CD4-positive, alpha-beta T cell treated with Interleukin-15 for 1 hour (primary cell): Measurements from ENCODE around the gene SLC35C1.

Experiments used
- DNase-seq: peaks from one replicate; pipeline ENCODE4 v3.0.0-alpha.2; 2020

The SLC35C1 gene

DNA sequence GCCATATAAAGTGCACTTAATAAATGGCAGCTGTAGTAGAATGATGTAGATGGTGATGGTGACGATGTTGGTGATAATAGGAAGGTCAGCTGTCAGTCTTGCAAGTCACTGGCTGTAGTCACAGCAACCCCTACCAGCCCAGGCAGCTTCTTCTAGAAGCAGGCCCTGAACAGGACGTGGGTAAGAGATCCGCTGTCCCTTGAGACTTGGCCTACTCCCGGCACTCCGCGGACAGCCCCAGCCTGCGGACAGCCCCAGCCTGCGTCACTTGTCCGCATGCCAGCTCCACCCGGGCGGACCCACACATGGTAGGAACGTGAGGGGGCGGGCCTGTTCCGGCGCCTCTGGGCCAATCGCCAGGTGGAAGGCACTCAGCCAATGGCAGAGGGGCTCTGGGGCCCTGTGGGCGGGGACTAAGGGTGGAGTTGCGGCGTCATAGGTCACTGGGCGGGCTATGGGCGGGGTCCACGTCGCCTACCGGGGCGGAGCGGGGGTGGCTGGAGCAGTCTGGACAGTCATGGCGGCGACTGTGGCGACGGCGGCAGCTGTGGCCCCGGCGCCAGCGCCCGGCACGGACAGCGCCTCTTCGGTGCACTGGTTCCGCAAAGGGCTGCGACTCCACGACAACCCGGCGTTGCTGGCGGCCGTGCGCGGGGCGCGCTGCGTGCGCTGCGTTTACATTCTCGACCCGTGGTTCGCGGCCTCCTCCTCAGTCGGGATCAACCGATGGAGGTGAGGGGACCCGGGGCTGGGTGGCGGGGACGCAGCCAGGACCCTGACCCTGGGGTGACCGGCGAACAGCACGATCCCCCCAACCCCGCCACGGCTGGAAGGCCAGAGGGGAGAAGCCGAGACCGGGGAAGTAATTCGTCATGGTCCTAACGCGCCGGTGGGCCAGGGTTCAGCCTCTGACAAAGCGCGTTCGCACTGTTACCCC lies 42.3 kb downstream of the SLC35C1 start, which contains the start of gene CRY2:
TSS of gene CRY2 (plus strand) at position 502 of the 937 bp plus-strand sequence. CDS start at position 518, 16 bp downstream.
- peak; percentile 99 for DNase-seq

DNA sequence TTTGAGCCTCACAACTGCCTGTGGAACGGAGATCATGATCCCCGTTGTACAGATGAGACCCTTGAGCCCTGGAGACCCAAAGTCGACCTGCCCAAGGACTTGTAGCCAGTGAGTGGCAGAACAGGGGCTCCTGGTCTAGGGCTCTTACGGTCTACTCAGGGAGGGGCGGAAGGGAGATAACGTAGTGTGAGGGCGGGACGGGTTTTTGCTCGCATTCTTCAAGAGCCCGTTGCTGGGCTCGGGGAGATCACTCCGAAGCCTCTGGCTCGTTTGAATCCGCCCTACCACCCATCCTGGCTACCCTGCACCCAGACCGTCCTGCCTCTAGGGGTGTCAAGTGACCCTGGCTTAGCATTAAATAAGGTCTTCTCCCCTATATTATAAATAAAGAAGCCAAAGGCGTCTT lies 43.0 kb downstream of the SLC35C1 start:
- peak; percentile 55 for DNase-seq

DNA sequence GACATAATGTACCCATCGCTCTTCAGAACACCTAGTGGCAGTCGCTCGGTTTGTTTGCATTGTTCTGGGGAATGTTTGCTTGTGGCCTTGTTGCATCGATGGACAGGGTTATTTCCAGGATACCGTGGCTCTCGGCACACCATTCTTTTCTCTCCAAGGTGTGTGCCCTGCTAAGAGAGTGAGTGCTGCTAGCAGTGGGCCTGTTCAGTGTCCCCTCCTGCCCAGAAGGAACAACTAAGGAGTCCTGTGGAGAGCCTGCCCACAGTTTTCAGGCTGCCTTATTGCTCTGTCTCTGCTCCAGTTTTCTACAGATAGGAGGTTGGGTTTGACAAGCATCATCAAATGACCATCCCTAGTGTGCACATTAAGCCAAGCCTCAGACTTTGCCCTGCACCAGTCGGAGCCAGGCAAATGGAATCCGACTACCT lies 43.7 kb downstream of the SLC35C1 start:
- no peak for DNase-seq

DNA sequence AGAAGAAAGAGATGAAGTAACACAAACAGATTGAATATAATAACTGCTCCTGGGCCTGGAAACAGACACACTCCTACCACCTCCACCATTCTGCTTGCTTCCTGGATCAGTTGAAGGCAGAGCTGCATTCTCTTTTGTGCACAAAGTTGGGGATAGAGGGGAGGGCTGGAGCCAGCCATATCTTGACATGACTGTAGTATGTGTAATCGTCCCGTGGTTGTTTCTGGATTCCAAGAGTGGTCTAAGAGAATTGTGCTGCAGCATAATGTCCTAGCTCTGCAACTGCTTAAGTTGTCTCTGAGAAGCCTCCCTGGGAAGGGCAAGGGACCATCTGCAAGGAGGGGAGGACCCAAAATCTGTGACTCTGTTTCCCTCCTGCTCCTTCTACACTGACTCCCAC lies 45.5 kb downstream of the SLC35C1 start:
- DNase-seq, result no peak

DNA sequence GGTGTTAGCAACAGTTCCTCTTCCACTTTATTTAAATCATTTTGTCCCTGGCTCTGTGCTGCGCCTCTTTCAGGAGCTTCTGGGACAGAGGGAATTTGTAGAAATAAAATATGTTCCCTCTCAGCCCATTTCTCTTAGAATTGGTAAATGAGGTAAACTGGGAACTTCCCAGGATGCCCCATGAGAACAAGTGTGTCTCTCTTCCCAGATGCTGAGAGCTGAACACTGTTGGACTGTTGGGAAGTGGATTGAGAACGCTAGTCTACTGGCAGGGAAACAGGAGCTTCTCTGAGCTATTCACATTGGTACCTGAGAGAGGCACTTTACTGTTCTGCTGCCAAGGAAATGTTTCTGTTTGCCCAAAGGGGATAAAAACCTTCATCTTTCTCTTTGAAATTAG lies 46.3 kb downstream of the SLC35C1 start:
- no peak for DNase-seq

DNA sequence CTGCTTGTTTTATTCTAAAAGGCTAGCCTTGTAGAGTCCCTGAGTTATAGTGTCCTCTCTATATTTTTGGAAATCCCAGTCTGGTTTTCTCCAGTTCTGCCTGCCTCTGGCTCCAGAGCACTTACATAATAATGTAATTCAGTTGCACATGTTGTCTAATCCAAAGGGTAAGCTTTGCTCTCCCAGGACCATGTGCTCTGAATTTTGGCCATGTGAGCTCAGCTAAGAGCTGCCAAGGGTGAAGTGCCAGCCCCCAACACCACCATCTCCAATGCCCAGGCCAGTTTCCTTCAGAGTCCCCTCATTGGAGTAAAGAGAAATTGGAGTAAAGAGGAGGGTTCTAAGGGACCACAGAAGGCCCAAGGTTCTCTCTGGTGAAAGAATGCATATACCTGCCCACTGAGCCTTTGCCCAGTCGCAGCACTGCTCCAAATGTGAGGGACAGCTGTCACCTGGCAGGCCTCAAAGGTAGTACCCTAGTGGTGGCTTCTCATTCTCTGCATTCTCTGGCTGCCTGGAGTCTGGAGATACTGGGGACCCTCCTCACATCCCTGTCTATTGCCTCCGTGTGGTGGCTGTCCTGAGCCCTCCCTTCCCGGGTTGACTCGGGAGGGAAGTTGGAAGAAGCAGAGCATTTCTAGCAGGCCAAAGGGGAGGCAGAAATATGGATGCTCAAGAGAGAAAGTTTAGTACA lies 47.2 kb downstream of the SLC35C1 start:
- no peak for DNase-seq

DNA sequence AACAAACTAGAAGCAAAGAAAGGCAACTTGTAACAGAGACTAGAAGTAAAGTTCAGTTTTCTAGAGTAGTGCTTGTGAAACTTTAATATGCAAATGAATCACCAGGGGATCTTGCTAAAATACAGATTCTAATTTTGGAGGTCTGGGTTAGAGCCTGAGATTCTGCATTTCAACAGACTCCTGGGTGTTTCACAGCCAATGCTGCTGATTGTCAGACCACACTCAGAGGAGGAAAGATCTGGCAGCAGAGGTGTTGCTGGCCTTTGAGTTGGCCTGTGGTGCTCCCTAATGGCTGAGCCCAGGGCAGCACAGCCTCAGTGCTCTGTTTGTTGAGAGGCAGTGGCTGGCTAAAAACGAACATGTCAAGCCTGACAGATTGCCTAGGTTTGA lies 47.8 kb downstream of the SLC35C1 start:
- no peak for DNase-seq

DNA sequence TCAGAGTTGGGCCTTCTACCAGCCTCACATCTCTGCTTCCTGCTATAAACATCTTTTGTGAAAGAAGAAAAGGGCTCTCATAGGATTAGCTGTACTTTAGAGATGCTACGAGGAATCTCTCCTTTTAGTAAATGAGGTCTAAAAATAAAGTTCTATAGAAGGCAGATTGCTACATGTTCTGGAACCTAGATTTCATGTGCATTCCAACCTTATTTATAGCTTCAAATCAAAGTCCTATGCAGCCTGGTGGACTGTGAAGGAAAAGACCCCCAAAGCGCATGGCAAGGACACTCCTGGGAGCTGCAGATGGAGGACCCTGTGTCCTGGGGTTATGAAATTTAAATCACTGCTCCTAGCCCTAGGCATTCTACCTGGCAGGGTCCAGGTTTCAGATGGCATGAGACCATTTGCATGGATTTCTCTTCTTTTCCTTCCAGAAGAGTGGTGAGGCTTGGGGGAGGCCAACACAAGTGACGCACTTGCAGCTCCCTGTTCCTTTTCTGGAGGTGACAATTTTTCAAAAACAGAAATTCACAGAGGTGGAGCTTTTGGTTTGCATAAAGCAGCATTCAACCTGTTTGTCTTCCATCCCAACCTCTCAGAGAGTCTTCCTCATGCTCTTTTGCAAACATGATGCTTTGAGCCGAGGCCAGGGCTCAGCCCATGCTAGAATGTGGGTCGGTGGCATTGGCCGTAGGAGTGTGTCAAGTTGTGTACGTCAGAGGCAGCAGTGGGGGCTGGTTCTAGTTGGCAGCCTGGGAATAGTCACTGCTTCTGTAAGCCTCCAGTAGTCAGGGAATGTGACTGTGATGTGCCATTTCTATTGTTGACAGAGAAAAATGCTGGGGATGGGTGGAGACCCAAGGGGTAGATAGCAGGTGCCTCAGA lies 48.6 kb downstream of the SLC35C1 start:
- DNase-seq, result no peak

DNA sequence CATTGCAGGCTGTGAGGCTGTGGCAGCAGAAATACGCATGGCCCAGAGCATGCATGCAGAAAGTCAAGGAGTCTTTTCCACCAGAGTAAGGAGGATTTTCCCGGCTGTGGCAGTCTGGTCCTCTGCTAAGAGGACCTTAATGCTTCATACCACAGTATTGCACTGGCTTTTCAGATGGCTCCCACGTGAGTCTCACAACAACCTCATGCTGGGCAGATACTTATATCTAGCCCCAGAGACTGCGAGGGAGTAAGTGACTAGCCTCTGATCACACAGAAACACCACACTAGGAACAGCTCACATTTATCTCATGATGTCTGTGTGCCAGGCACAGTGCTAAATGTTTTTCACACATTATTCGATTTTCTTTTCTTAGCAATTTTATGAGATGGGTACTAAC lies 50.4 kb downstream of the SLC35C1 start:
- no peak for DNase-seq

DNA sequence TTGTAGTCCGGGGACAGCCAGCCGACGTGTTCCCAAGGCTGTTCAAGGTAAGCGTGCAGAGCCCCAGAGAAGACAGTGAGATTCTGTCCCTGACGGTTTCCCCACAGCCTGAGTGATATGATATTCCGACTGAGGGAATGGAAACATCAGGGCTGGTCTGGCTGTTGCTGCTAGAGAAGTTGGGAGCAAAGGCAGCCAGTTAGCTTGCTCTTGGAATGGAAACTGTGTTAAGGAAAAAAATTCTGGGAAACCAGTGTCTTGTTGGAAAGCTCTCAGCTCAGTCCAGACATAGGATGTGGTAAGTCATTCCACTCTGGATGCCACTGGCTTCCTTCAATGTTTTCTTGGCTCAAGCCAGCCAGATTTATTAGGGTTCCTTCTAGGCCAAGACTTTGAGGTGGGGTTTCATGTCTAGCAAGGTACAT lies 51.1 kb downstream of the SLC35C1 start:
- no peak for DNase-seq

DNA sequence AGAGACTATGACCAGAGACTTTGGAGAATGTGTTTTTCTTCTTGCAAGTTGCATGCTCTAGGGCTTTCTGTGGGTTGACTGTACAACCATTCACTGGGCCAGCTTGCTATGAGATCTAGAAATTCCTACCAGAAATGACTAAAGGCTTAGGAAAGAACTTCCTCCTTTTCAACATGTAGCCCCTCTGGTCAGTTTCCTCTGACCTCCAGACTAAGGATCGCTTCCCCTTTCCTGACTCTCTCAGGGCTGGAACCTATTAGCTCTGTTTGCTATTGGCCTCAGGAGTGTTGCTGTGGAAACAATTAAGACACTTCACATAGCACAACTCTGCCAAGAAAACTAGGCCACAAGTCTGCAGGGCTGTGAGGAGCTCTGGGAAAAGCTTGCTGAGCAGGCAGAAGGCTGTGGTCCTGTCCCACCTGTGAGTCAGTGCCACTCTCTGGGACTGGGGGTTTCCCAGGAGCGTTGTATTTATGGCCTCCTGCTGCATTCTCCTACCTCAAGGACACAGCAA lies 53.1 kb downstream of the SLC35C1 start:
- DNase-seq, result peak; percentile 56

DNA sequence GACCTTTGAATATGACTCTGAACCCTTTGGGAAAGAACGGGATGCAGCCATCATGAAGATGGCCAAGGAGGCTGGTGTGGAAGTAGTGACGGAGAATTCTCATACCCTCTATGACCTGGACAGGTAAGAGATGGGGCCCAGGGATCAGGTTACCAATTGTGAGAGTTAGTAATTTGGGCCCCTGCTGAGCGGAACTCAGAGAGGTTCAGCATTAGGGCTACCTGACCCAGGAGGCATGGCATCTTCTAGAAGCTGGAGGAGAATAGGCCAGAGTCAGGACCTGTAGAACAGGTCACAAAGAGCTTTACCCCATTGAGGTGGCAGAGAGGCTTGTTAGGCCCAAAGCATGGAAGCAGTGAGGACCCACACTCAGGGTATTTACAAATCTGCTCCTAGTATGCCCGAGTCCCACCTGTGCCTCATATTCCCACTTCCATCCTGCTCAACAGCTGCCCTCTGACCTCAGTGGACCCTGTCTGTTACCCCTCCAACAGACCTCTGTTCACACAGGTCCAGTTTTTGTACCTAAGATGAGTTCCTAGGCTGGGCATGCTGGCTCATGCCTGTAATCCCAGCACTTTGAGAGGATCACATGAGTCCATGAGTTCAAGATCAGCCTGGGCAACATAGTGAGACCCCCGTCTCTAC lies 53.9 kb downstream of the SLC35C1 start:
- DNase-seq, result no peak

DNA sequence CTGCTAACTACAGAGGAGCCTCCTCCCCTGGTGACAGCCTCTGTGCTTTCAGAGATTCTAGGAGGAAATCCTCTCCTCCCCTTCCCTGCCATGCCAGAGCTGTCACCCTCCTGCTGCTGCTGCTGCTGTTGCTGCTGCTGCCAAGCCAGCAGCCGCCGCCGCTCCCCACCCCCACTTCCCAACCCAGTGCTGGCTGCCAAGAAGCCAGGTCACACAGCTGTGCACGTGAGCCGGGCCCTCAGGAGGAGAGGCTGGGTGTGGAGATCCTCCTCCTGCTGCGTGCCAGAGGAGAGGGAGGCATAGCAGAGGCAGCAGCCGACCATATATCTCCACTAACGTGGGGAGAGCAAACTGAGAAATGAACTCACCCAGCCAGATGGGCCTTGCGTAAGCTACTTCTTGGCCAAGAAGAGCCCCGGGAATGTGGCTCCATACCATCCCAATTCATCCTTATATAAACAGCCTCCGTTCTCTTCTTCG lies 54.8 kb downstream of the SLC35C1 start:
- no peak for DNase-seq

DNA sequence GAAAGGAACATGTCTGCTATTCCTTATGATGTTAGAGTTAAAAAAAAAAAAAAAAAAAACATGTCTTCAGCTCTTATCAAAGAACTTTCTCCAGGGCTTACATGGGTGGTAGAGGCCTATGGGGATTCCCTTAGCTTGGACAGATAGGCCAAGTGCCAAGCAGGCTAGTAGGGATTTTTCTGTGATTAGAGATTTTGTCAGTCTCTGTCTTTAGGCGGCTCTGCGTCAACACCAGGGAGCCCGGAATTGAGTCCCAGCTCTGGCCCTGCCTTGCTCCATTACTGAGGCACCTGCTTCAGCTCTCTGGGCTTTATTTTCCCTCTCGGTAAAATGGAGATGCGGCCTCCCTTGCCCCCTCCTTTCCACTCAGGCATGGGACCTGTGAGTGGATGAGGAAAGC lies 55.4 kb downstream of the SLC35C1 start:
- no peak for DNase-seq

DNA sequence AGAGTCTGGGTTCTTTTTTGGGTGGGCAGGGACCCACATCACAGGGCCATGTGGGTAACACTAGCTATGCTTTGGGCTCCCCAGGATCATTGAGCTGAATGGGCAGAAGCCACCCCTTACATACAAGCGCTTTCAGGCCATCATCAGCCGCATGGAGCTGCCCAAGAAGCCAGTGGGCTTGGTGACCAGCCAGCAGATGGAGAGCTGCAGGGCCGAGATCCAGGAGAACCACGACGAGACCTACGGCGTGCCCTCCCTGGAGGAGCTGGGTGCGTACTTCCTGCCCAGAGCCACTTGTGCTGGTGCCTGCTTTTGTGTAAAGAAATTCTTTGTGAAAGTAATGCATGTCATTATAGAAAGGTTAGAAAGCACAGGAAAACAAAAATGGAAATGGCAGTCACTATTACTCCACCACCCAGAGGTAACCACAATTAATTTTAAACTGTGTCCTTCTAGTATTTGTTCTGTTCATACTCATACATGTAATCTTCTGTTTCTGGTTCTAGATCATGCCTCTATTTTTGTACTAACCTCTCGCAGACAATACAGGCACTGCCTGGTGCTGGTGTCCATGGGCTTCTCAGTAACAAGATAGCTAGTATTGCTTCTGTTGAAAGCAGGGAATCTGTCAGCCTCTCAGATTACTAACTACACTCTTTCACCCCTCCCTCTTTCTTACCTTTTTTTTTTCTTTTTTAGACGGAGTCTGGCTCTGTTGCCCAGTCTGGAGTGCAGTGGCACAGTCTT lies 56.0 kb downstream of the SLC35C1 start:
- no peak for DNase-seq
